GM18526 (cell line): ENCODE results near the gene GPC1.

Source experiments
- POLR2A ChIP-seq: IDR thresholded peaks from 3 replicates; pipeline ENCODE4 v1.6.1; 2011; ENCODE audit not compliant: insufficient read length; ENCODE audit errors: extremely low read depth

GPC1 gene

GRCh38 chr2:240404174-240404852 is 31.1 kb upstream of the GPC1 start:
- no peak for TF ChIP-seq POLR2A

- TF ChIP-seq POLR2A, result no peak
Observed at GRCh38 chr2:240405133-240405532, 30.3 kb upstream of the GPC1 start.

- TF ChIP-seq POLR2A, result no peak
Observed at GRCh38 chr2:240405684-240406313, 29.7 kb upstream of the GPC1 start.

GRCh38 chr2:240407090-240407489 is 28.4 kb upstream of the GPC1 start:
- TF ChIP-seq POLR2A, result no peak

GRCh38 chr2:240410004-240410403 is 25.5 kb upstream of the GPC1 start:
- no peak for TF ChIP-seq POLR2A

- TF ChIP-seq POLR2A, result no peak
Observed at GRCh38 chr2:240410808-240411207, 24.7 kb upstream of the GPC1 start.

GRCh38 chr2:240411261-240412160 is 24.0 kb upstream of the GPC1 start:
- no peak for TF ChIP-seq POLR2A

- no peak for TF ChIP-seq POLR2A
Observed at GRCh38 chr2:240412211-240412861, 23.1 kb upstream of the GPC1 start.

GRCh38 chr2:240412975-240413812 is 22.3 kb upstream of the GPC1 start:
- TF ChIP-seq POLR2A, result no peak

- TF ChIP-seq POLR2A, result no peak
Observed at GRCh38 chr2:240413813-240414429, 21.5 kb upstream of the GPC1 start.

GRCh38 chr2:240416821-240417220 is 18.6 kb upstream of the GPC1 start:
- no peak for TF ChIP-seq POLR2A

GRCh38 chr2:240418311-240418710 is 17.2 kb upstream of the GPC1 start:
- TF ChIP-seq POLR2A, result no peak

GRCh38 chr2:240419271-240419670 is 16.2 kb upstream of the GPC1 start:
- TF ChIP-seq POLR2A, result no peak

GRCh38 chr2:240419723-240420122 is 15.7 kb upstream of the GPC1 start:
- no peak for TF ChIP-seq POLR2A
